HG03196 (cell line): ENCODE measurements around the gene IFT57.

Experiments used
- ATAC-seq: cut with Tn5 transposase; IDR thresholded peaks from one replicate; pipeline ENCODE4 v1.9.1; 2021; ENCODE audit not compliant: unreplicated experiment

Gene IFT57

GRCh38 chr3:108219336-108219735 lies 2.9 kb downstream of the IFT57 start:
- no peak for ATAC-seq

- ATAC-seq: no peak
Measured at GRCh38 chr3:108218811-108219210, 3.4 kb downstream of the IFT57 start.

DNA sequence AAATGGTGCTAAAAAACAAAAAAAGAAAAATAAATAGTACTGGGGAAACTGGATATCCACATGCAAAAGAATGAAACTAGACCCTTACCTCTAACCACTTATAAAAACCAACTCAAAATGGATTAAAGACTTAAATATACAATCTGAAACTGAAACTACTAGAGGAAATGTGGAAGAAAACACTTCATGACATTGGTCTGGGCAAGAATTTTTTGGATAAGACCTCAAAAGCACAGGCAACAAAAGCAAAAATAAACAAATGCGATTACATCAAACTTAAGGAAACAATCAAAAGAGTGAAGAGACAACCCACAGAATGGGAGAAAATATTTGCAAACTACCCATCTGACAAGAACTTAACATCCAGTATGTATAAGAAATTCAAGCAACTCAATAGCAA lies 6.4 kb downstream of the IFT57 start:
- no peak for ATAC-seq

- ATAC-seq: peak; percentile 65
Measured at GRCh38 chr3:108209579-108209978, 12.6 kb downstream of the IFT57 start.

DNA sequence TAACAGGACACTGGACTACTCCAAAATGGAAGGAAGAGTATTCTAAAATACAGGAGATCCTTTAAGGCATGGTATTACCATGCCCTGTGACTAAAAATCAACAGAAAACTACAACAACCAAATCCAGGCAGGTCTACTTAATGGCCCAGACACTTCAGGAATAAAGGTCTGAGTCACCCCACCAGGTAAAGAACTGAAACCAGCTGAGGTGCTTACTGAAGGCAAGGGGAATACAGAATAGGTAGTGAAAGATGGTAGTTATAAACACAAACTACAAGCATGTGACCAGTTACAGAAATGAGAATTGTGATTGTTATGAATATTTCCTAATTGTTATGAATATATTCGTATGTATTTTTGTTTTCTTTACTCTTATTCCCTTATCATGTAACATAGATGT lies 13.4 kb downstream of the IFT57 start:
- ATAC-seq: peak; percentile 91

GRCh38 chr3:108202834-108203233 lies 19.4 kb downstream of the IFT57 start:
- ATAC-seq: no peak

DNA sequence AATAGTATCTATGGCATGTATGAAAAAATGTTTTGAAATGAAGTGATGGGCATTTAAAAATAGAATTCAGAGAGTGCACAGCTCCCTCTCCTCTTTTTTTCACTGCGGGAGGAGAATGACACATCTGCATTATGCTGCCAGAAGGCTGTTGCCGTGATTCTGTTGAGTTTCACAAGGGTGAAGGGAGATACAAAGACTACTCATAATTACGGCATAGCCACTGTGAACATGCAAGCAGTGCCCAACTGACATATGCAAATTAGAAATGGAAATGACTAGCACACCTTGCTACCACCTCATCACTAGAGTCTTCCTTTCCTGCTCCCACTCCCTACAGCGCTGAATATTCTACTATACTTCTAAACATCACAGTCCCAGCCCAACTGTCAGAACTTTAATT lies 20.1 kb downstream of the IFT57 start:
- ATAC-seq: no peak

- no peak for ATAC-seq
Measured at GRCh38 chr3:108201258-108201657, 21.0 kb downstream of the IFT57 start.

- no peak for ATAC-seq
Measured at GRCh38 chr3:108200578-108200977, 21.6 kb downstream of the IFT57 start.

DNA sequence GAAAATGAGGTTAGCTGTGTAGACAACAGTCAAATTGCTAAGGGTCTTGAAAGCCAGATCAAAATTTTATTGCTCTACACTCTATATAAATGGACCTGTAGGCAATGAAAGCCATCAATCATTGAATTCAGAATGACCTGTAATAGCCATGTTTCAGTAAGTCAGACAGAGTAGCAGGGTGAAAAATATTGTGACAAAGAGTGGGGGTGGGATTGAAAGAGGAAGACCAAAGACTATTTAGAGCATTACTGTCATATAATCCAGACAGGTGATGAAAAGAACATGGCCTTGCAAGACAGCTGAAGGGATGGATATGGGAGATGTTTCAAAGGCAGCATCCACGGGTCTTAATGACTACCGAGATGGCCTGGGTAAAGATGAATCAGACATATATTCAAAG lies 22.2 kb downstream of the IFT57 start:
- no peak for ATAC-seq

DNA sequence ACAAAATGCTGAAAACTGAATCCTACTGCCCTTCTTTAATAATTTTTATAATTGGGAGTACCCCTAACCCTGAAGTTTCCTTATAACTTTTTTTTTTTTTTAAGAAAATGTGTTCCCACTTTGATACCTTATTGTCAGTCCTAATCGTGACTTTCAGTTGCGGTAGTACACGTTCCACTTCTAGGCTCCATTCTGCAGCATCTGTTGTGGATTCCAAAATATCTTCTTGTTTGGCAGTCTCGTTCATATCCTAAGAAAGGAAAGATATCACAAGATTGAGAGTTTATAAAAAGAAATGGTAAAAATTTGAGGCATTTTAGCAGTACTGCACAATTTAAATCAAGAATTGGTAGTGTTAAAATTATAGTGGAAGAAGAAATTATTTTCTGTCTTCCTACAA lies 30.8 kb downstream of the IFT57 start:
- ATAC-seq: no peak

GRCh38 chr3:108190346-108190745 lies 31.9 kb downstream of the IFT57 start:
- ATAC-seq: no peak

GRCh38 chr3:108189440-108189839 lies 32.8 kb downstream of the IFT57 start:
- ATAC-seq: no peak

GRCh38 chr3:108185536-108185935 lies 36.7 kb downstream of the IFT57 start:
- no peak for ATAC-seq

DNA sequence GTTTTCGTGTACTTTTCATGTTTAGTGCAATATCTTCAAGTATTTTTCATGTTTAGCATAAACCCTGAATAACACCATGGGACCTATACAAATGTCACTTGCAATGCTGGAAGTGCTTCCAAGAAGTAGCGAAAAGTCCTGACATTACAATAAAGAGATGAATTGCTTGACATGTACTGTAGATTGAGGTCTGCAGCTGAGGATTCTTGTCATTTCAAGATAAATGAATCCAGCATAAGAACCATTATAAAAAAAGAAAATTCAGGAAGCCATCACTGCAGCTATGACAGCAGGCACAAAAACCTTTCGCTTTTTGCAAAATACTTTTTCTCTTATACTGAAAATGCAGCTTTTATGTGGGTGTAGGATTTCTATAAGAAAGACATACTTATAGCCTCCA lies 37.4 kb downstream of the IFT57 start:
- no peak for ATAC-seq

DNA sequence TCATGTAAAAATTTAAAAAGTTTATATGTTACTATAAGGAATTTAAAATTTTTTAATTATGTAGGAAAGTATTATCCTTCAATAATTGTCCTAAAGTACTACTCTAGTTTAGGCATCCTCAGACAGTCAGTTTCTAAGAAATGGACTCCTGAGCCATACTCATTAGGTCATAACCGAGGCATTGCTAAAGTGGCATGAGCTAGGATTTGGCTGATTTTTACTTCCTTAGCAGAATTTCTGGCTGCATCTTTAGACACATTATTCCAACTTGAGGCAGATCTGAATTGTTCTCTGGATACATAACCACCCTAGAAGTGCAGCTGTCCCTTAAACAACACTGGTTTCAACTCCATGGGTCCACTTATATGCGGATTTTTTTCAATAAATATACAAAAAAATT lies 38.3 kb downstream of the IFT57 start:
- ATAC-seq: no peak

DNA sequence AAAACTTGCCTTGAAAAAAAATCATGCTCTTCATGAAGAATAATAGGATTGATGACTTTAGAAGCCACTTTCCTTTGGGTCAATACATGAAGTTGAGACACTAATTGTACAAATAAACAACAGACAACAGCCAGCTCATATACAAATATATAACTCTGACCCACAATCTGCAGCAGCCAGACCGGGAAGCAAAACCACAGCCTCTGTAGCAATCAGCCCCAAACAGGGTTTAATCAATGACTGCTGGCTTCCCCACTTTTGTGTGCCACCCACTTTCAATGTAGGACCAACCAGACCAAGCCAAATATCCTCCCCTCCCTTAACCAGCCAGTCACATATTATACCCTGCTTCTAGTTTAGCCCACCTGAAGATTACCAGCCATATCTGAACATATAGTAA lies 39.0 kb downstream of the IFT57 start:
- no peak for ATAC-seq

- ATAC-seq: no peak
Measured at GRCh38 chr3:108182339-108182738, 39.9 kb downstream of the IFT57 start.

GRCh38 chr3:108181172-108181571 lies 41.1 kb downstream of the IFT57 start:
- no peak for ATAC-seq

GRCh38 chr3:108180194-108180593 lies 42.0 kb downstream of the IFT57 start:
- ATAC-seq: no peak

DNA sequence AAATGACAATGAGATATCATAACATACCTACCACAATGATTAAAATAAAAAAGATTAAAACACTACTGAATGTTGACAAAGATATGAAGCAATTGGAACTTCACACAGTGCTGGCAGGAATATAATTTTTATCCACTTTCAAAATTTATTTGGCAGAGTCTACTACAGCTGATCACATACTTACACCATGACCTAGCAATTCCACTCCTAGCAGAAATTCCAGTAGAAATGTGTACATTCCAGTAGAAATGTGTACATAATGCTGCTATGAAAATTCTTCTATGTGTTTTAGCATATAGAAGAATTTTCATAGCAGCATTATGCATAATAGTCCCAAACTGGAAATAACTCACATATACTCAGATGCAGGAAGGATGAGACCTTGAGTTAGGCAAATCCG lies 43.5 kb downstream of the IFT57 start:
- no peak for ATAC-seq

DNA sequence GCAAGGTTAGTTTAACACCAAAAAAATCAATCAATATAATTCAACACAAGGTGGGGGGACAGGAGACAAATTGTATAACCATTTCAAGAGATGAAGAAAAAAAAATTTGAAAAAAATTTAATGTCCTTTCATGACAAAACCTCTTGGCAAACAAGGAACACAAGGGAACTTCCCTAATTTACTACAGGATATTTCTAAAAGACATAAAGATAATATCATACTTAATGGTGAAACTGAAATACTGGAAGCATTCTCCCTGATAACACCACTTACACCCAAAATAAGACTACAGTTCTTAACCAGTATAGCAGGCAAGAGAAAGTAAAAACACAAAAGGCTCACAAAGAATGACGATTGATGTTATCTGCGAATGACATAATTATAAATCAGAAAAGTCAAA lies 44.7 kb downstream of the IFT57 start:
- no peak for ATAC-seq

- ATAC-seq: no peak
Measured at GRCh38 chr3:108175352-108175751, 46.9 kb downstream of the IFT57 start.

DNA sequence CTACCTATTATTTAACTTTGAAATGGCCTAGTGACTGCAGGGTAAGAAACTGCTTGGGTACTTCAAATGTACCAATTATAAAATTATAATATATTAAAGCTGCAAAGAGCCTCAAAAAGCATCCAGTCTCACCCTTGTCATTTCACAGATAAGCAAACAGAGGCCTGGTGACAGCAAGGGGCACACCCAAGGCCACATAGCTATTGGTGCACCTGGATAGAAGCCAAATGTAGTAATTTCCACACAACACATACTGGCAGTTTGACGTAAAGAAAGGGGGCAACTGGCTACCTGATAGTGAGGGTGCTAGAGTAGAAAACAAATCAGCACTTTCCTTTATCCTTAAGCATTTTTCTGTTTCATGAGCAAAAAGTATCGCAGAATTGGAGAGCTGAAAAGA lies 51.1 kb downstream of the IFT57 start:
- no peak for ATAC-seq
